T-helper 9 cell (primary cell): ENCODE data around the gene ASB4.
"Not testable (repeated sequence)": the region's sequence is repeated elsewhere in the genome, so short reads cannot be mapped to it uniquely, and the experiment has no call there.

Source experiments
- DNase-seq: peaks from one replicate; pipeline ENCODE4 v3.0.0-alpha.2; 2020

The ASB4 gene

GRCh38 chr7:95478272-95479037 is 7.3 kb upstream of the ASB4 start:
- no peak for DNase-seq

GRCh38 chr7:95479992-95480624 is 5.6 kb upstream of the ASB4 start:
- DNase-seq = no peak

GRCh38 chr7:95481271-95482165 is 4.2 kb upstream of the ASB4 start:
- no peak for DNase-seq

GRCh38 chr7:95482424-95482823 is 3.3 kb upstream of the ASB4 start:
- DNase-seq = no peak

GRCh38 chr7:95490231-95490762 is 4.6 kb downstream of the ASB4 start:
- no peak for DNase-seq

GRCh38 chr7:95491201-95491600 is 5.5 kb downstream of the ASB4 start:
- no peak for DNase-seq

GRCh38 chr7:95491634-95492314 is 6.0 kb downstream of the ASB4 start:
- no peak for DNase-seq

- DNase-seq = no peak
These were observed 7.5 kb downstream of the ASB4 start for GRCh38 chr7:95493247-95493646.

GRCh38 chr7:95493844-95494243 is 8.1 kb downstream of the ASB4 start:
- DNase-seq = no peak

GRCh38 chr7:95501261-95501832 is 15.6 kb downstream of the ASB4 start:
- no peak for DNase-seq

GRCh38 chr7:95502403-95502802 is 16.7 kb downstream of the ASB4 start:
- no peak for DNase-seq

- DNase-seq = no peak
These were observed 17.8 kb downstream of the ASB4 start for GRCh38 chr7:95503271-95504131.

- not testable (repeated sequence) for DNase-seq
These were observed 18.4 kb downstream of the ASB4 start for GRCh38 chr7:95504132-95504588.

- no peak for DNase-seq
These were observed 23.0 kb downstream of the ASB4 start for GRCh38 chr7:95508780-95509179.

GRCh38 chr7:95509199-95509598 is 23.5 kb downstream of the ASB4 start:
- DNase-seq = no peak

GRCh38 chr7:95511716-95512260 is 26.0 kb downstream of the ASB4 start:
- DNase-seq = peak; percentile 15

- DNase-seq = no peak
These were observed 31.7 kb downstream of the ASB4 start for GRCh38 chr7:95517458-95517857.

GRCh38 chr7:95517870-95518269 is 32.1 kb downstream of the ASB4 start:
- no peak for DNase-seq

- DNase-seq = no peak
These were observed 34.4 kb downstream of the ASB4 start for GRCh38 chr7:95520136-95520535.

GRCh38 chr7:95525503-95525902 is 39.8 kb downstream of the ASB4 start:
- DNase-seq = no peak
